K562 (cell line): ENCODE measurements around the gene AKT1S1.

Source experiments
- CC2D1A ChIP-seq: fragments of 450-650 bp; IDR thresholded peaks from 2 replicates; pipeline ENCODE4 v1.6.1; 2017; ENCODE audit warnings: mild to moderate bottlenecking
- CEBPB ChIP-seq: fragments of 450-650 bp; IDR thresholded peaks from 2 replicates; pipeline ENCODE4 v1.6.1; 2016; ENCODE audit warnings: missing genetic modification characterization, missing compliant biosample characterization
- CTCF ChIP-seq, 3 experiments: IDR thresholded peaks in 2 of 3; conservative IDR thresholded peaks in 1 of 3; 2 replicates each; pipeline ENCODE4 v1.5.1; 2011 to 2012; ENCODE audit warnings: low read length in 3 of 3, mild to moderate bottlenecking in 3 of 3, control low read depth in 2 of 3, improper control_type of control experiment in 1 of 3, inconsistent platforms in 1 of 3, low read depth in 1 of 3, mixed read lengths in 1 of 3, moderate library complexity in 1 of 3; ENCODE audit not compliant: insufficient read depth in 2 of 3
- NEUROD1 ChIP-seq: fragments of 150-350 bp; IDR thresholded peaks from 2 replicates; pipeline ENCODE4 v1.6.1; 2014; ENCODE audit warnings: borderline replicate concordance, low read length, low read depth; ENCODE audit not compliant: partially characterized antibody
- SMC3 ChIP-seq: conservative IDR thresholded peaks from 2 replicates; pipeline ENCODE4 v1.6.1; 2011; ENCODE audit warnings: low read depth, low read length, improper control_type of control experiment; ENCODE audit not compliant: insufficient read depth
- TBL1XR1 ChIP-seq, 2 experiments: IDR thresholded peaks; 2 replicates each; pipeline ENCODE4 v1.6.1; 2012; ENCODE audit warnings: improper control_type of control experiment in 2 of 2, low read length in 2 of 2, mild to moderate bottlenecking in 1 of 2
- USF1 ChIP-seq: sonication (generic); formaldehyde crosslinking; IDR thresholded peaks from 2 replicates; pipeline ENCODE4 v1.9.0; 2022; ENCODE audit warnings: mild to moderate bottlenecking, missing genetic modification reagents

- TF ChIP-seq CTCF (IDR thresholded peaks at IDR 0.05 in 2 of 3, conservative IDR thresholded peaks at IDR 0.05 in 1 of 3; ENCODE audit: insufficient read depth in 2 of 3, low read depth in 1 of 3, low read length in 3 of 3) (peak in 2 of 3 experiments; percentile 18 to 26; a peak in 2 of 6 replicates), CEBPB (tag) (no peak), TBL1XR1 (IDR thresholded peaks at IDR 0.05; ENCODE audit: low read length in 2 of 2) (no peak), NEUROD1 (no peak), USF1 (CRISPR knock-in tag) (no peak), SMC3 (no peak), CC2D1A (no peak)
Measured at GRCh38 chr19:49916839-49917733, 39.9 kb upstream of the AKT1S1 start.
